Stimulated activated CD4-positive, alpha-beta T cell treated with anti-CD3 and anti-CD28 coated beads, Interleukin-1b, Interleukin-23, amount 100 ng/mL, for 24 hours (primary cell): ENCODE measurements around the gene OPRD1.

Experiments used
- DNase-seq, 4 experiments: peaks; one replicate each; pipeline ENCODE4 v3.0.0-alpha.2; 2020; ENCODE audit warnings: low read depth in 4 of 4, low spot score in 1 of 4

Gene OPRD1

GRCh38 chr1:28902738-28903137, 90.8 kb downstream of the OPRD1 start:
- DNase-seq = no peak

GRCh38 chr1:28905921-28906666, 94.1 kb downstream of the OPRD1 start:
- no peak for DNase-seq

- no peak for DNase-seq
Observed at GRCh38 chr1:28909198-28909597, 97.2 kb downstream of the OPRD1 start.

- DNase-seq = no peak
Observed at GRCh38 chr1:28910379-28911115, 98.6 kb downstream of the OPRD1 start.

- no peak for DNase-seq
Observed at GRCh38 chr1:28913786-28914227, 101.8 kb downstream of the OPRD1 start.

- DNase-seq = peak; percentile 78 to 95 (median 86)
Observed at GRCh38 chr1:28914228-28915030, 102.5 kb downstream of the OPRD1 start, which contains the start of gene EPB41. Gene EPB41 (plus strand): TSS chr1:28914569. CDS start chr1:28987438, 72,869 bp downstream.

GRCh38 chr1:28915031-28915895, 103.3 kb downstream of the OPRD1 start:
- DNase-seq = peak in 2 of 4 experiments; percentile 19 to 35

GRCh38 chr1:28917757-28918118, 105.8 kb downstream of the OPRD1 start:
- peak in 1 of 4 experiments; percentile 27 for DNase-seq
